ENCODE results near the gene NDUFB4. TPM values are rescaled to one million over a fixed set of nuclear protein-coding genes. Genes with fewer than 3 reads are reported as not detected.

Gene NDUFB4
- total and polyA plus RNA-seq, 4 donors = 28.4 to 269 (median 76.9) TPM

- no peaks in the 10 kb centered on the region for H3K27me3 ChIP-seq (ENCODE audit: control insufficient read depth in 4 of 4, insufficient read depth in 4 of 4, low read length in 3 of 4)
- no peak overlapping the region for H3K9ac ChIP-seq (ENCODE audit: low read depth in 1 of 2, low read length in 2 of 2)
- no peaks in the 10 kb centered on the region for H3K9me3 ChIP-seq (ENCODE audit: control insufficient read depth in 4 of 4, low read length in 3 of 4)
- WGBS = 77% methylated on average over 4 of the region's 4 CpGs
- no peak overlapping the region for H3K4me3 ChIP-seq (ENCODE audit: low read depth in 1 of 3, low read length in 3 of 3)
- no peak for DNase-seq (ENCODE audit: low spot score)
- TF ChIP-seq REST (IDR thresholded peaks at IDR 0.05) (no peak), ATF3 (IDR thresholded peaks at IDR 0.05) (no peak), YY1 (IDR thresholded peaks at IDR 0.05) (no peak), RAD21 (IDR thresholded peaks at IDR 0.05) (no peak), HNF4G (IDR thresholded peaks at IDR 0.05) (no peak), TAF1 (conservative IDR thresholded peaks at IDR 0.05) (no peak), GABPA (IDR thresholded peaks at IDR 0.05 in 1 of 2, conservative IDR thresholded peaks at IDR 0.05 in 1 of 2) (no peak)
- H3K36me3 ChIP-seq (ENCODE audit: control insufficient read depth in 4 of 4, insufficient read depth in 3 of 4, low read depth in 1 of 4, low read length in 3 of 4) = no peaks in the 10 kb centered on the region
- no peak overlapping the region for H3K27ac ChIP-seq (ENCODE audit: low read depth in 1 of 2, low read length in 2 of 2)
- H3K4me1 ChIP-seq (ENCODE audit: control insufficient read depth in 4 of 4, insufficient read depth in 4 of 4, low read length in 3 of 4) = peaks cover 0 to 5% (median 1%) of the 10 kb centered on the region in 4 donors
Measured at GRCh38 chr3:120566243-120566975, 29.7 kb upstream of the NDUFB4 start.

- TF ChIP-seq CTCF (IDR thresholded peaks at IDR 0.05; ENCODE audit: low read depth, low read length, missing input control) (peak; percentile 44), FOXA1 (IDR thresholded peaks at IDR 0.05) (no peak), YY1 (IDR thresholded peaks at IDR 0.05) (no peak), ZBTB33 (IDR thresholded peaks at IDR 0.05) (no peak), RAD21 (IDR thresholded peaks at IDR 0.05) (peak; percentile 52 to 54), EGR1 (IDR thresholded peaks at IDR 0.05; ENCODE audit: low read depth in 2 of 2) (no peak)
- H3K4me3 ChIP-seq (ENCODE audit: low read depth in 1 of 3, low read length in 3 of 3) = peak overlapping the region in 2 of 3 donors; percentile 27 to 37
- DNase-seq (ENCODE audit: low spot score) = no peak
- no peaks in the 10 kb centered on the region for H3K27me3 ChIP-seq (ENCODE audit: control insufficient read depth in 4 of 4, insufficient read depth in 4 of 4, low read length in 3 of 4)
- peaks cover 0 to 10% (median 1%) of the 10 kb centered on the region in 4 donors for H3K4me1 ChIP-seq (ENCODE audit: control insufficient read depth in 4 of 4, insufficient read depth in 4 of 4, low read length in 3 of 4)
- H3K36me3 ChIP-seq (ENCODE audit: control insufficient read depth in 4 of 4, insufficient read depth in 3 of 4, low read depth in 1 of 4, low read length in 3 of 4) = no peaks in the 10 kb centered on the region
- H3K9ac ChIP-seq (ENCODE audit: low read depth in 1 of 2, low read length in 2 of 2) = peak overlapping the region in 1 of 2 donors; percentile 12
- H3K27ac ChIP-seq (ENCODE audit: low read depth in 1 of 2, low read length in 2 of 2) = no peak overlapping the region
- 43% methylated on average over 8 of the region's 8 CpGs for WGBS
- no peaks in the 10 kb centered on the region for H3K9me3 ChIP-seq (ENCODE audit: control insufficient read depth in 4 of 4, low read length in 3 of 4)
Measured at GRCh38 chr3:120567370-120568201, 28.6 kb upstream of the NDUFB4 start.

All from liver (tissue), 9 donors.